GM12873 (cell line): ENCODE data around the gene KCTD18.

Experiments
- TF ChIP-seq, protein P1 (sequence below): IDR thresholded peaks from 2 replicates; pipeline ENCODE4 v1.5.1; 2012; ENCODE audit warnings: low read depth, mild to moderate bottlenecking, moderate library complexity, low read length, control low read depth; ENCODE audit not compliant: insufficient read depth; ENCODE audit errors: missing control alignments

The KCTD18 gene

GRCh38 chr2:200486529-200486928, 23.3 kb downstream of the KCTD18 start:
- TF ChIP-seq, protein P1, sequence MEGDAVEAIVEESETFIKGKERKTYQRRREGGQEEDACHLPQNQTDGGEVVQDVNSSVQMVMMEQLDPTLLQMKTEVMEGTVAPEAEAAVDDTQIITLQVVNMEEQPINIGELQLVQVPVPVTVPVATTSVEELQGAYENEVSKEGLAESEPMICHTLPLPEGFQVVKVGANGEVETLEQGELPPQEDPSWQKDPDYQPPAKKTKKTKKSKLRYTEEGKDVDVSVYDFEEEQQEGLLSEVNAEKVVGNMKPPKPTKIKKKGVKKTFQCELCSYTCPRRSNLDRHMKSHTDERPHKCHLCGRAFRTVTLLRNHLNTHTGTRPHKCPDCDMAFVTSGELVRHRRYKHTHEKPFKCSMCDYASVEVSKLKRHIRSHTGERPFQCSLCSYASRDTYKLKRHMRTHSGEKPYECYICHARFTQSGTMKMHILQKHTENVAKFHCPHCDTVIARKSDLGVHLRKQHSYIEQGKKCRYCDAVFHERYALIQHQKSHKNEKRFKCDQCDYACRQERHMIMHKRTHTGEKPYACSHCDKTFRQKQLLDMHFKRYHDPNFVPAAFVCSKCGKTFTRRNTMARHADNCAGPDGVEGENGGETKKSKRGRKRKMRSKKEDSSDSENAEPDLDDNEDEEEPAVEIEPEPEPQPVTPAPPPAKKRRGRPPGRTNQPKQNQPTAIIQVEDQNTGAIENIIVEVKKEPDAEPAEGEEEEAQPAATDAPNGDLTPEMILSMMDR, result no peak

DNA sequence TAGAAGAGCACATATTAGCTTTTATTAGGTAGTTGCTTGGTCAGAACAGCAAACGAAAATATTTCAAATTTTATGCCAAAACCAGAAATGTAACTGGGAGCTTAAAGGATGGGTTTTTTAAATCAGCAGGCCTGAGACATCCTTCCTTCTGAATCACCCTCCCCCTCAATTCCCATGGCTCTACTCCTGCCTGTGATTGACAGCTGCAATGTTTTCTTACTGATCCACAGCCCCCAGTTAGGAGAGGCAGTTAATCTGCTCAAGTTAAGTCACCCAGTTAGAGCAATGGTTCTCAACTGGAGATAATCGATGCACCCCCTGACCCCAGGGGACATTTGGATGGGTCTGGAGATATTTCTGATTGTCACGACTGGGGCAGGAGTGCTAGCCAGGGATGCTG, 24.9 kb downstream of the KCTD18 start:
- TF ChIP-seq, protein P1, result no peak

DNA sequence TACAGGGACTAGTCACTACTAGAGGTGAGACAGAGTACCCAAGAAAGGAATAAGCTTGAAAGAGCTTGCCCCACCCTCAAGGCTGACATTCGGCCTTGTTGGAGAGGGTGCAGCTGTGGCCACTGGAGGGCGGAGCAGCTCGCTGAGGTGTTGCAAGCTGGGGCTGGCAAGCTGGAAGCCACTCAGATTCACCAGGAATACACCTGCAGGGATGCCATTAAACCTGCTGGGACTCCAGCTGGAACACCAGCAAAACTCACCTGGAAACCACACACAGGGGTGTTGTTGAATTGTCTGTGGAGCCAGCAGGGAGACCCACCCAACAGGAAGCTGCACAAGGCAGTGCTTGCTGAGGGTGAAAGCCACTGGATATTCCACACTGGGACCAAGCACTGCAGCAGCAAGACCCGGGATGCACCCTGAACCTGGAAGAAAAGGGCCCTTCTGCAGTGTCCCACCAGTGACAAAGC, 26.1 kb downstream of the KCTD18 start:
- TF ChIP-seq, protein P1, result peak; percentile 57

DNA sequence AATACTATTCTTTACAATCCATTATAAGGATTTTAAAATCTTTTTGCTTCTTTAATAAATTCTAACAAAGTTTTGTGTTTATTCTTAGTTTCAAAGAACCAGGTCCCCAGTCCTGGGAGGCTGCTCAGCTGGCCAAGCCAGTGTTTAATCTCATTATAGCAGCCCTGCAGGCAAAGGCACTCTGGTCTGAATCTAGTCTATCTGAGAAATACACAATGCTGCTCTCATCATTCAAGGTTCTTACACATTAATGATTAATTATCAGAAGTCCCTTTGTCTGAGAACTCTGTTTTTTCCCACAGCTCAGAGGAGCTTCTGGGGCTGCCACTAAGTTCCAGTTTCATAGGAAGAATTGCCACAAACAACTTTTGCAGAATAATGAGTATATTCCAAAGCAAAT, 27.7 kb downstream of the KCTD18 start:
- TF ChIP-seq, protein P1, result no peak

DNA sequence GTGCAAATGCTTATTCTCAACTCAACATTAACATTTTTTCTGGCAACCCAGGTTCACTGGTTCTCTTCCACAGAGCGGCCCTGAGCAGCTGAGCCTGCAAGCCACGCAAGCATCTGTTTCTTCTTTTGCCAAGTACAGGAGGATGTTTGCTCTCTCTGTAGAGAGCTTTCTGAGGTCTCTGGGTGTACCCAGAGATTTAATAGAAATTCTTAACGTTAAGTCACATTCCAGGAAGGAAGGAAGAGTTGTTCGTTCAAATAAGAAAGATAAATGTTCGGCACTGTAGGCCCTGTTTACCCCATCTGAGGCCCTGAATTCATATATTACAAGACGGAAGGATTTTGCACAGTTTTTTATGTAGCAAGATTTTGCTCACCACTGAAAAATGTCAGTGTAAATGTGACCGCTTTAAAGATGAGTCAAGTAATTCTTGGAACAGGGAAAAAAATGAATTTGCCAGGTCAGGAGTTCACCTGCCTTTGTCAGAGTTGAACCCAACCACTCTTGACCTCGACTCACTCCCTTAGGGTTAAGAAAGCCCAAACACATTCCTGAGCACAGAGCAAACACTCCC, 30.1 kb downstream of the KCTD18 start:
- TF ChIP-seq, protein P1, result no peak

DNA sequence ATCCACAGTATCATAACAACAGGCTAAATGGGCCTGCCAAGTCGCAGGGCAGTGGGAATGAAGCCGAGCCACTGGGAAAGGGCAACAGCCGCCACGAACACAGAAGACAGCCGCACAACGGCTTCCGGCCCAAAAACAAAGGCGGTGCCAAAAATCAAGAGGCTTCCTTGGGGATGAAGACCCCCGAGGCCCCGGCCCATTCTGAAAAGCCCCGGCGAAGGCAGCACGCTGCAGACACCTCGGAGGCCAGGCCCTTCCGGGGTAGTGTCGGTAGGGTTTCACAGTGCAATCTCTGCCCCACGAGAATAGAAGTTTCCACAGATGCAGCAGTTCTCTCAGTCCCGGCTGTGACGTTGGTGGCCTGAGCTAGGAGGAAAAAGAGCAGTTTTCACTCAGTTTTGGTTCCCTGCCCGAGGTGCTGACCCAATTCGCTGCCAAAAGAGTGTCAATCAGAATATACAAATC, 32.2 kb downstream of the KCTD18 start:
- TF ChIP-seq, protein P1, result no peak

- TF ChIP-seq, protein P1, result no peak
Observed at GRCh38 chr2:200476836-200477235, 33.0 kb downstream of the KCTD18 start.

DNA sequence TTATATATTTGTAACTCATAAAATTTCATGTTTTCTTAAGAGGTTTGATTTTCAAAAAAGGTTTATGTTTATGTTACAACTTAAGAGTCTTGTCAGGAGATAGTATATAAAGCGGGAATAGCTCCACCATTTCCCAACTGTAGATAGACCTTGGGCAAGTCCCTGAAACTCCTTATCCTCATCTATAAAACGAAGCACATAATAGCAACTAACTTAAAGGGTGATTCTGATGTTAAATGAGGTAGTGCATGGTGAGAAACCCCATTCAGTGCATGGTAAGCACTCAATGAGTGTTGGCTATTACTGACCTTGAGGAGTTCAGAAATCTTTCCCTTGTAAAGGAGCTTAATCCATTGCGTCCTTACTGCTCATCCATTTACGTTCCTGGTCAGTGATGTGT, 34.1 kb downstream of the KCTD18 start:
- TF ChIP-seq, protein P1, result no peak
